HG03025 (cell line): Measurements from ENCODE around the gene MTARC1.

Source experiments
- ATAC-seq: cut with Tn5 transposase; IDR thresholded peaks from one replicate; pipeline ENCODE4 v1.9.1; 2021; ENCODE audit warnings: mild to moderate bottlenecking, moderate library complexity; ENCODE audit not compliant: unreplicated experiment, low FRiP score

Gene MTARC1

DNA sequence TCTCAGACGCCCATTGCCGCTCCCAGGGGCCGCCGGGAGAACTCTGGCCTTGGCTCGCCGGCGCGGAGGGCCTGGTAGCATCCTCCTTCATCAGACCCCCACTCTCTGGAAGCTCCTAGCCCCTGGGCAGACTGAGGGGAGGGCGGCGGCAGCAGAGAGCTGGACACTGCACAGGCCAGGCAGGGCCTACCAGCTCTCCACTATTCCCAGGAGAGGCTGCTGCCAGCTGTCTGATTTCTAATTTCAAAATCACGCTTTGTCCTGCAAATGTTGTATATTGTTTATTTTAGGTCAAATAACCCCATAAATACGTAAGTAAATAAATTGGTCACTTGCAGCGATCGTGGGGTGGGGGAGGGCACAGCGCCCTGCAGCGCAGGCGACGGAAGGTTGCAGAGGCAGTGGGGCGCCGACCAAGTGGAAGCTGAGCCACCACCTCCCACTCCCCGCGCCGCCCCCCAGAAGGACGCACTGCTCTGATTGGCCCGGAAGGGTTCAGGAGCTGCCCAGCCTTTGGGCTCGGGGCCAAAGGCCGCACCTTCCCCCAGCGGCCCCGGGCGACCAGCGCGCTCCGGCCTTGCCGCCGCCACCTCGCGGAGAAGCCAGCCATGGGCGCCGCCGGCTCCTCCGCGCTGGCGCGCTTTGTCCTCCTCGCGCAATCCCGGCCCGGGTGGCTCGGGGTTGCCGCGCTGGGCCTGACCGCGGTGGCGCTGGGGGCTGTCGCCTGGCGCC lies at the start of gene MTARC1:
Gene MTARC1, plus strand, starts transcription at position 577 of the 732 bp plus-strand sequence. Its CDS starts 32 bp downstream, at position 609.
- ATAC-seq, result peak; percentile 69

DNA sequence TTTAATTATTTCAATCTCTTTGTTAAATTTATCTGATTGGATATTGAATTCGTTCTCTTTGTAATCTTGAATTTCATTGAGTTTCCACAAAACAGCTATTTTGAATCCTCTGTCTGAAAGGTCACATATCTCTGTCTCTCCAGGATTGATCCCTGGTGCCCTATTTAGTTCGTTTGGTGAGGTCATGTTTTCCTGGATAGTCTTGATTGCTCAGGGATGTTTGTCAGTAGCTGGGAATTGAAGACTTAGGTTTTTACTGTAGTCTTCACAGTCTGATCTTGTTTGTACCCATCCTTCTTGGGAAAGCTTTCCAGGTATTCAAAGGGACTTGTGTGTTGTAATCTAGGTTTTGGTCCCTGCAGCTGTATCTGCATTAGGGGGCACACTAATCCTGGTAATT lies 45.4 kb upstream of the MTARC1 start:
- ATAC-seq, result no peak

DNA sequence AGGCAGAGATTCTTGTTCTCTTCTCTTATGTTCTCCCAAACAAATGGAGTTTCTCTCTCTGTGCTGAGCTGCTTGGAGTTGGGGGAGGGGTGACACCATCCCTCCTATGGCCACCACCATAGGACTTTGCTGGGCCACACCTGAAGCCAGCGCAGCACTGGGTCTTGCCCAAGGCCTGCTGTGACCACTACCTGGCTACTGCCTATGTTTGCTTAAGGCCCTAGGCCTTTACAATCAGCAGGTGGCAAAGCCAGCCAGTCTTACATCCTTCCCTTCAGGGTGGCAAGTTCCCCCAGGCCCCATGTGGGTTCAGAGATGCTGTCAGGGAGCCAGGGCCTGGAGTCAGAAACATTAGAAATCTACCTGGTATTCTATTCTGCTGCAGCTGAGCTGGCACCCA lies 44.9 kb upstream of the MTARC1 start:
- no peak for ATAC-seq

DNA sequence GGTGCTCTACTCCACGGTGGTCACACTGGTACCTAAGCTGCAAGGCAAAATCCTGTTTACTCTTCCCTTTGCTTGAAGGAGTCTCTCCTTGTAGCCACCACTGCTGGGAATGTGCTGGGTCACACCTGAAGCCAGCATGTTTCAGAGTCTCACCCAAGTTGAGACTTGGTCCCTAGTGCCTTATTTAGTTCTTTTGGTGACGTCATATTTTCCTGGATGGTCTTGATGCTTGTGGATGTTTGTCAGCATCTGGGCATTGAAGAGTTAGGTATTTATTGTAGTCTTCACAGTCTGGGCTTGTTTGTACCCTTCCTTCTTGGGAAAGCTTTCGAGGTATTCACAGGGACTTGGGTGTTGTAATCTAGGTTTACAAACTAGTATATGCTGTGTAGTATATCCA lies 44.2 kb upstream of the MTARC1 start:
- ATAC-seq, result no peak

DNA sequence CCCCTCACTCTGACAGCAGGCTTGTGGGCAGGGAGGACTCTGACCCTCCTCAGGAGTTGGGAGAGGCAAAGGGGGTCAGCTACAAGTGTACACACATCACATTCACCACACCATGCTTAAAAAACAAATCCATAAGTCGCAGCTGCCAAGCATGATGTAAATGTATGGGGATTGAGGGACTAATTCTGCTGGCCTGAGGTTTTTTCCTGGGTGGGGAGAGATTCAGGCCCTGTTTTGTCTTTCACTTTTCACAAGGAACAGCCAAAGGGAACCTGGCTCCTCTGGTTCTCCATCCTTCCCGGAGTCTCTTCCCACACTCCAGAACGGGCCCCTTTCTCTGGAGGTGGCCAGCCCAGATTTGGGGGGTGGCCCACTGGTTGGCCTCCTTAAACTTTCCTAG lies 39.9 kb upstream of the MTARC1 start:
- ATAC-seq, result no peak

DNA sequence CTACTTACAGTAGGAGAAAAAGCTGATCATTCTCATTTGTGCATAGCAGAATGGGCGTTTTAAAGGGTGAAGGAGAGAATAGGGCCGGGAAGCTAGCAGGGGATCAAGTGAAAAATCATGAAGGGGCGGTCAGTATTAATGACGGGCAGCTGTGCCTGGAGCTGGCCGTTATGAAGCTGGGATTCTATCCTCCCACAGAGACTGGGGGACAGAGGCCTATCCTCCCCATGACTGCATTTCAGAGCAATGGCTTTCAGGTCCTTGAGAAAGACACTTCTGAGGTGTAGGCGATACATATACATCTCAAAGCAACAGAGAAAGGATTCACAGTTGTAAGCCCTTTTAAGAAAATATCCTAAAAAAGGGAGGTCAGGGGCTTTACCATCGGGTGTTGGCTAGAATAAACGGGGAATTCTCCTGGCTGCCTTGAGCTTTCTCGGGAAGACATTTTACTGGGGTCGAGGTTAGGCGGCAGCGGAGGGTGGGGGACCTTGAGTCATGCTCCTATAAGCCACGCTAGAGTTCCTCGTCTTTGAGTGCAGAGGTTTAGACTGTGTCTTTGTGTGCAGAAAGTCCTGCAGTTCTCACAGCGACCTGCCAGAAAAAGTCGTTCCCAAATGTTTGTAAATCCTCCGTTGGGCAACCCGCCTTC lies 39.1 kb upstream of the MTARC1 start:
- peak; percentile 30 for ATAC-seq

DNA sequence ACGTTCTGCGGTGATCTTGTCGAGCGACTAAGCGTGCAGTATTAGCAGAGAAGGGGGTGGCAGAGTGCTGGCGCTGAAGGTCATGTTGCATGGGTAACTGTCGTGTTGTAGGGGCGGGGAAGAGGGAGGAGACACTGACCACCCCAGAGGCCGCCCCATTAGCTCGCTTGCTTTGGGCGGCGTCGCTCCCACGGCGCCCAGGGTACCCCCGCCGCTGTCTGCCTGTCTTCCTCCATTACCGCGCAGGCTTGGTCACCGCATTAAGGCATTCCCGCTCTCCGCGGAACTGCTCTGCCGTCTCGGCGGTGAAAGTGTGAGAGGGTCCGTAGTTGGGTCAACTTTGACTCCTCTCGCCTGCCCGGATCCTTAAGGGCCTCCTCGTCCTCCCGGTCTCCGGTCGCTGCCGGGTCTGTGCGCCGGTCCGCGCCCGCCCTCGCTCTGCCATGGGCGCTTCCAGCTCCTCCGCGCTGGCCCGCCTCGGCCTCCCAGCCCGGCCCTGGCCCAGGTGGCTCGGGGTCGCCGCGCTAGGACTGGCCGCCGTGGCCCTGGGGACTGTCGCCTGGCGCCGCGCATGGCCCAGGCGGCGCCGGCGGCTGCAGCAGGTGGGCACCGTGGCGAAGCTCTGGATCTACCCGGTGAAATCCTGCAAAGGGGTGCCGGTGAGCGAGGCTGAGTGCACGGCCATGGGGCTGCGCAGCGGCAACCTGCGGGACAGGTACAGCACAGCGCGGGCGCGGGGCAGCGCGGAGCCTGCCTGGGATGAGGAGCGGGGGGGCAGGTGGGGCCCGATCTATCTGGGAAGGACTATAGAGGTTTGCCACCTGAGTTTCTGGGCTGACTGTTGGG lies 38.4 kb upstream of the MTARC1 start, which contains the start of gene MTARC2:
Gene MTARC2, plus strand, starts transcription at position 234 of the 846 bp plus-strand sequence. Its CDS starts 210 bp downstream, at position 444.
- peak; percentile 95 for ATAC-seq

DNA sequence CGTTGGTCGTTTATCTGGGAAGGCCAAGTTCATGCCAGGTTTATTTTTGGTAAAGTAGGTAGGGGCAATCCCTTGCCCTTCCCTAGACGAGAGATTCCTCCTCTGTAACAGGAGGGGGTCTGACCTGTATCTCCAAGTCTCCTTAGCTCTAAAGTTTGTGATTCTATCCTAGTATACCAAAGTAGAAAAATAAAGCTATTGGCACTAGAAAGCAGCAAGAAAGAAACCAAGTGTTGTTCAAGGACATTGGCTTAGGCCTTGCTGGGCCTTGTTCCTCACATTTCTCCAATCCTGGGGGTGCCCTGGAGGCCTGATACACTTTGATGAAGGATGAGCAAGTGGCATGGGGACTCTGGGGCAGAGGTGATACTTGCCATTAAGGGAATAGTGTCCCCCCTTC lies 37.8 kb upstream of the MTARC1 start:
- no peak for ATAC-seq

DNA sequence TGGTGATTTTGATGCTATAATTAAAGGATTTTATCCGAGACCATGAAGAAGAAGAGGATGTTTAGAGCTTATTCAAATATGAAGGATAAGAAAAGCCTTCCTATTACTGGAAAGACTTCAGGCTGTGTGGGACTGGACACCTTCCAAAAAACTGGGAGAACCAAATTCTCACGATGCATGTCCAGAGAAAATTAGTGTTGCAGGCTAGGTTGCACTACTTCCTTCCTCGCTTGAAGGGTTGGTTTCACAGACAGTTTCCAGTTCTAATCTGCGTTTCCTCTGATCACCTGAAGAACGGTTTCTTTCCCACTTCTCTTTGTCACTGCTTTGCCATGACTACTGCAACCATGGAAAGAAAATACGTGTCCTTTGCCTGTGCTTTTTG lies 36.6 kb upstream of the MTARC1 start:
- ATAC-seq, result no peak

DNA sequence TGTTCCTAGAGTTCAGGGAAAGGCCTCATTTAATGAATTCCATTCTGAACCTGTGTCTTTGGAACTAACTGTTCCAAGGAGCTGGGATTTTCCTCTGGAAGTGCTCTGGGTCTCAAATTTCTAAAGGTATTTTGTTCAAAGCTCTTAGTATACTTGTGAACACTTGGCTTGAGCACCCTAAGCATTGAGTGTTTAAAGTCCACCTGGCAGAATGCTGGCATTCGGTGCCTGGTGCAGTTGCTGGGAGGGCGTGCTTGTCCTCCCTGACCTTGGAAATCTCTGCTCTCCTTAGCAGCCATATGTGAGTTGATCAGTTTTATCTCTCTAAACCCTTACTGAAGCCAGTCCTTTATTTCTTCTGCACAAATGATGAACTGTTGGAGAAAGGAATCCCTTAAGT lies 35.6 kb upstream of the MTARC1 start:
- no peak for ATAC-seq

DNA sequence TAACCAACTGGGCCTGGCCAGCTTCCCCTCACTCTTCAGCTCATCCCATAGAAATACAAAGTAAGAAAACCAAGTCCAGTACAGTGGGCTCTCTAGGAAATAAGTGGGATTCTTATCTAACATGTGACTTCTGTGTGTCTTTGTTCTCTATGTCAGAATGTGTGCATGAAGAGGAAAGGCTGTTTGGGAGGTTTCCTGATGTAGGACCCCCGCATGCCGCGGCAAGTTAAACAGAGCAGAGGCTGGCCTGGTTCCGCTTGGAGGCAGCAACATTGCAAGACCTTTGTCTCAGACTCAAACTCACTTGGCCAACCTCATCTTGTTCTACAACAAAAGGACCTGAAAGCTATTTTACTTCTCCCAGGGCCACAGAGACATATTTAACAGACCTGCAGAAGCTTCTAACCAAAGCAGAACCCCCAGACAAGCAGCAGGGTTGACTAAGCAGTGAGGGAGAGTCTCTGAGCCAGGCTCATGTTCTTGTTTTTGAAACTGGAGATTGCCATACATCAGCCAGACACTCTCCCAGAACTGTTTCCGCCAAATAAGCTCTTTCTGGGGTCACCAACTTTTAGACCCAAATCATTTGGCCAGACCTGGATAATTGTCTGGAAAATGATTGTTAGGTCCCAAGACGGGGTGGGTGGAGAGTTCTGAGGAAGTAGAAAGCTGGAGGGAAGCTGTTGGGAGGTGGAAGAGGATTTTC lies 32.3 kb upstream of the MTARC1 start:
- ATAC-seq, result no peak

DNA sequence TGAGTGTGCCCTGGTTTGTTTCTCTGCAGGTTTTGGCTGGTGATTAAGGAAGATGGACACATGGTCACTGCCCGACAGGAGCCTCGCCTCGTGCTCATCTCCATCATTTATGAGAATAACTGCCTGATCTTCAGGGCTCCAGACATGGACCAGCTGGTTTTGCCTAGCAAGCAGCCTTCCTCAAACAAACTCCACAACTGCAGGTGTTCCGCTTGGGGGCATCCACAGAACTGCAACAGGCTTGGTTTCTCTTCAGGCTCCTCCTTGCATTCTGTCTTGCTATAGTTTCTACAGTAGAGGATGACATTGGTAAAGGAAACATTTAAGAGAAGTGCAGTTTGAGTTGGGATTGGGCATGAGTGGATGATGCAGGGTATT lies 31.8 kb upstream of the MTARC1 start:
- ATAC-seq, result no peak

DNA sequence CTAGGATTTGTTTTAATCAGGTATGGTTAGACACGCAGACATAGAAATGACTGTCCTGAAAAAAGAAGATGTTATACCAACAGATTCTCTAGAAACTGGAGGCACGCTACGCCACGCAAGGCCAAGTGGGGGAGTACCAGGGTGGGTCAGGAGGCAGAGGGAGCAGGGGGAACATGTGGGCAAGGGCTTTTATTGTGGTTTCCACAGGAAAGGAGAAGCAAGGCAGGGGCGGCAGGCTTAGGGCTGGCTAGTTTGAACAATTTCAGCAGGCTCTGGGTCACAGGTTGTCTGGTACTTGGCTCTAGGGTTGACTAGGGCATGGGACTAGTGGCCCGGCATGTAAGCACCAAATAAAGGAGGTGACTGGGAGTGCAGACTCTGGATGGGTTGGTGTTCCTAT lies 31.4 kb upstream of the MTARC1 start:
- no peak for ATAC-seq

DNA sequence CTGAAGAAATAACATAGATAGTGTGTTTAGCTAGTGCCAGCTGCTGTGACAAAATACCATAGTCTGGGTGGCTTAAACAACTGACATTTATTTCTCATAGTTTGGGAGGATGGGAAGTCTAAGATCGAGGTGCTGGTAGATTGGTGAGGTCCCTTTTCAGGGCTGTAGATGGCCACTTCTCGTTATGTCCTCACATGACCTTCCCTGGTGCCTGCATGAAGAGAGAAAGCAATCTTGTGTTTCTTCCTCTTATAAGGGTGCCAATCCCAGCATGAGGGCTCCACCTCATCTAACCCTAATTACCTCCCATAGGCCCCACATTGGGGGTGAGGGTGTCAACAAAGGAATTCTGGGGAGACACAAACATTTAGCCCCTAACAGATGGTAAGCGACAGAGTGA lies 29.3 kb upstream of the MTARC1 start:
- no peak for ATAC-seq

DNA sequence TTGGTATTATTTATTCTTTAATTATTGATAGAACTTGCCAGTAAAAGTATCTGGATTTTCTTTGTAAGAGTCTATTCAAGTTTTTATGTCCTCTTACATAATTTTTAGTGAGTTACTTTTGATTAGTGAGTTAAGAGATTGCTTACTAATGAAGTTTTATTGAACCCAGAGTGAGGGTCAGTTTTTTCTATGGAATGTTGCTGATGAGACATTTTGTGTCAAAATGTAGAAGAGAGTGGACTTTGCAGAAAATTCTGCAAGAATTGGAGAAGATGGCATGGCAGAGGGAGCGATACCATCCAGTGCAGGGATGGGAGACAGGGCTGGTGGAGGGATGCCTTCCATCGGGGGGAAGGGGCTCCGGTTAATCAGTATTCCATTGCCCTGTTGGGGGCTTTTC lies 27.6 kb upstream of the MTARC1 start:
- no peak for ATAC-seq

DNA sequence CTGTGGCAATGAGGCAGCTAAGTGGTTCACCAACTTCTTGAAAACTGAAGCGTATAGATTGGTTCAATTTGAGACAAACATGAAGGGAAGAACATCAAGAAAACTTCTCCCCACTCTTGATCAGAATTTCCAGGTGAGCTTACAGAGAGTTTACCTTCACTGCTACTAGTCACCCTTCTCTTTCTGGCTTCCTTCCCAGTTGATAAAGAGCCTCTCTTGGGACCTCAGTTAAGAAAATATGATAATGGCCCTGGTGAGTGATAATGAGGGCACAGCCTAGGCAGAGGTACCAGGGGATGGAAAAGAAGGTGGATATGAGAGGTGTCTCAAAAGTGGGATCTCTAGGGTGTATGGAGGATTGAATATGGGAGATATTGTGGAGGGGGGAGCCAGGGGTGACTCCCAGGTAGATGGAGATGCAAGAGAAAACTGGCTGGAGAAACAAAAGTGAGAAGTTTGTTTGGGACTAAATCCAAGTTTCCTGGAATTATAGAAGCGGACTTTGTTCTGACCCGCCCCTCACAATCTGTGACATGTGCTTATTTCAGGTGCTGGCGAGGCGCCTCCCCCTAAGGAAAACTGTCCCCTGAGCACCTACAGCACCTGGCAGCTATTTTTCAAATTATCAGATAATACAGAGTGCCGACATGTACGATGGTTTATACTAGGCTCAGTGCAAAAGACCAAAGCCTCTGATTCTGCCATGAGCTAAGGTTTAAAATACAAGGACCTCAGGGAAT lies 24.9 kb upstream of the MTARC1 start:
- ATAC-seq, result no peak

DNA sequence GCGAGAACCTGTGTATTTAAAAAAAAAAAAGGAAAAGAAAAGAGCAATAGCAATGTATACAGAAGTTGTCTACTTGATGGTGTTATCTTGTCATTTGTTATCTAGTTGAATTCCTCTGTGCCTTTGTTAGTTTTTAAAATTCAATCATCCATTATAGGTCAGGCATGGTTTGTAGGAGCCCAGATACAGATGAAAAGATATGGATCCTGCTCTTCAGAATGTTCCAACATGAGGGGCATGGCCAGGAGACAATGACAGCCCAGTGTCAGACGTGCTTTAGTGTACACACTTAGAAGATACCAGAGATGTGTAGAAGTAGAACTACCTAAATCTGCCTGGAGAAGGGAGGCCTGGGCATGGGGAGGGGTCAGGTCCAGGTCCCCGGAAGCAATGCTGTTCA lies 22.0 kb upstream of the MTARC1 start:
- ATAC-seq, result no peak

DNA sequence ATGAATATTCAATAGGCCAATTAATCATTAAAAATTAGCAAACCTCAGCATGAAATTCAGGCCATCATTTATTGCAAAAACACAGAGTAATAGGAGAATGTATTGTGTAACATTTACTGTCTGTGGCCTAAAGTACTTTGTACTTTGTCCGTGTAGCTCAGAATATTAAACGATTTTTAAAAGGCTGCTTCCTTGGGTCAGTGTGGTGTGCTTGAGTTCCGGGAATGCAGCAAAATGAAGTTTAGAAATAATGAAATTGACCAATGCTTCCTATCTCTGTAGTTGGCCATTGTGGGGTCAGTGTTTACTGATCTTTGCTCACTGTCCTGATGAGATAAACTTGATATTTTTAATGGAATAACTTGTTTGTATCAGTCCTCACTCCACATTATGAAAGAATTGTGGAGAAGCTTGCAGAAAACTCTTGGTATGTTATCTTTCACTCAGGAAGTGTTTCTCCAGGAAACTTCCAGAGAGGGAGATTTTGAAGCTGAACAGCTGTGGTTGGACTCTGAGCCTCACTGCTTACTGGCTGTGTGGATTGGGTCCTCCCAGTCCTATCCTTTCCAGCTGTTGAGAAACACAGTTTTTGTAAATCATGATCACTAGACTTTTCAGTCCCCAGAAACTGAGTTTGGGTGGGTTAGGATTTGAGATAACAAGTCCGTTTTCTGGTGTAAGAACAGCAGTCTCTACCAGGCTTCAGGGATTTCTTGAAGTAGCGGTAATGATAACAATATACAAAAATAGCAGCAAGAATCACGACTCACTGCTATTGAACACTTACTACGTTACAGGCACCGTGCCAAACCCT lies 19.2 kb upstream of the MTARC1 start:
- no peak for ATAC-seq

DNA sequence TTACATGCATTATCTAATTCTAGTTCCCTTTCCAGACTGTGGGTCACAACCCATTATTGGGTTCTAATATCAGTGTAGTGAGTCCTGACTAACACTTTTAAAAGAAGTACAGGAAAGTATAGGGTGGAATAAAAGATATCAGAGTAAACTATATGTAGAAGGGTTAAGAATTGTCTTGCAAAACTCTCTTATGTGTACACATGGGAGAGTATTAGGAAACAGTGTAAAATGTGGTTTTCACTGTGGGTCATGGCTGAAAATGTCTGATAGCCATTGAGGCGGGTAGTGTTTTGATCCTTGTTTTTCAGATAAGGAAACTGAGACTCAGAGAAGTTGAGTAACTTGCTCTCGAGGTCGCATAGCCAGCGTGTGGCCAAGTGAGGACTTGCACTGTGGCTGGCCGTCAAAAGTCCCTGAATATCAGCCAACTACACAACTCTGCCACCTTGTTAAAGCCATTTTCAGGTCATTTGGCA lies 18.5 kb upstream of the MTARC1 start:
- ATAC-seq, result no peak
